ENCODE data around the gene FGFR3. TPM values are rescaled to one million over a fixed set of nuclear protein-coding genes. Genes with fewer than 3 reads are reported as not detected.

Gene FGFR3
- 0.46 and 1.0 TPM in 2 replicates for total RNA-seq (2014; rRNA removed; shearing (Covaris generic))

DNA sequence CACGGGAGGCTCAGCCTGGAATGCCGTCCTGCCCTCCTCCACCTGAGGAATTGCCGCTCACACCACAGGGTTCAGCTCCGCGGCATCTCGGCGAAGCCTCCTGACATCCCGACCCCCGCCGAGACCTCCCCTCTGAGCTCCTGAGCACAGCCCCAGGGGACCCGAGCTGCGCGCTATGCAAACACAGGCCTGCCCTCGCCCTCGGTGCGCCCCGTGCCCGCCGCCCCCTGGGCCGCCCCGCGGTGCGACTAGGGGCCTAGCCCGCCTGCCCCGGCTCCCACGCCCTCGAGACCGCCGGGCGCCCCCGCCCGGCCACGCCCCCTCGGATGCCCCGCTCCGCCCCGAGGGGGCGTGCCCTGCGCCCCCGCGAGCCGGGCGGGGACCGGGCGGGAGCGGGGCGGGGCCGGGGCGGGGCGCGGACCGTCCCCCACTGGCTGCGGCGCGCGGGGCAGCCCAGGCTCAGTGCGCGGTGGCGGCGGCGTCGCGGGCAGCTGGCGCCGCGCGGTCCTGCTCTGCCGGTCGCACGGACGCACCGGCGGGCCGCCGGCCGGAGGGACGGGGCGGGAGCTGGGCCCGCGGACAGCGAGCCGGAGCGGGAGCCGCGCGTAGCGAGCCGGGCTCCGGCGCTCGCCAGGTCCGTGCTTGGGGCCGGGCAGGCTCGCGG is at the start of gene FGFR3:
TSS of gene FGFR3 (plus strand) at position 462 of the 664 bp plus-strand sequence. CDS start 642 bp downstream, outside the sequence.
- DNase-seq (ENCODE audit: low read depth), result peak; percentile 63

DNA sequence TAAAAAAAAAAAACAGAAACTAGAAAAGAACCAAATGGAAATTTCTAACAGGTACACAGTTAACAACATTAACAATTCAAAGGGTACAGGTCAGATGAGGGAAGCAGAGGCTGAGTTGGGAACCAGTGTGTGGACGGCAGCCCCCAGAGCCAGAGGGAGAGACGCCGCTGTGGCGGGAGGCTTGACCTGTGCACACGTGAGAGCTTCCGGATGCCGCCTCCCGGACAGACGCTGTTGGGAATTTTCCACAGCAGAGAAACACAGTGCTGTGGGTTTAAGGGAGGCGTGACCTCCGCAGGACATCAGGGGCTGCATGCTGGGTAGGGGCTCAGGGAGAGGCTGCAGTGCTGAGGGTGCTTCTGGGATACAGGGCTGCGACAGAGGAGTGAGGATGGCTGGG is 49.5 kb upstream of the FGFR3 start:
- DNase-seq (ENCODE audit: low read depth), result no peak

- no peak for DNase-seq (ENCODE audit: low read depth)
These were observed 49.1 kb upstream of the FGFR3 start for GRCh38 chr4:1743975-1744374.

DNA sequence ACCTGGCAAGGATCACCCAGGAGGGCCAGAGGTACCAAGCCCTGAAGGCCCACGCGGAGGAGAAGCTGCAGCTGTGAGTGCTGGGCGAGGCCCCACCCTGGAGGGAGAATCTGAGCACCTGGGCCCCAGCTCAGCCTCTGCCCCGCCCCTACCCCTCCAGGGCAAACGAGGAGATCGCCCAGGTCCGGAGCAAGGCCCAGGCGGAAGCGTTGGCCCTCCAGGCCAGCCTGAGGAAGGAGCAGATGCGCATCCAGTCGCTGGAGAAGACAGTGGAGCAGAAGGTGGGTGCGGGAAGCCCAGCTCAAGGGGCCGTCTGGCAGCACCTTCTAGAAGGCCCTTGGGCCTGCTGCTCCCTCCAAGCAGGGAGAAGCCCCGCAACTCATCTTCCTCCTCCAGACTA is 48.5 kb upstream of the FGFR3 start:
- DNase-seq (ENCODE audit: low read depth), result no peak

DNA sequence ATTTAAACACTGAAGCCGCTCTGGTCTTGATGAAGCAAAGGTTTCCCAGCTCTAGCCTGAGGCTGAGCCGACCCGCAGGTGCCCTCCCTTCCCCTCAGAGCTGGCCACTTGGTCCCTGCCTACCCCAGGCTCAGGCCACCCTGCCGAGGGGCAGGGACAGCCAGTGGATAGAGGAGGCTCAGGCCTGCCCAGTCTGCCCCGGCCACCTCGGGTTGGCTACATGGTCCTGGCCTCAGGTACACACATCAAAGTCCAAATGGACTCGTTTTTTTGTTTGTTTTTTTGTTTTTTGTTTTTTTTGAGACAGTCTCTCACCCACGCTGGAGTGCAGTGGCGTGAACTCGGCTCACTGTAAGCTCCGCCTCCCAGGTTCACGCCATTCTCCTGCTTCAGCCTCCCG is 47.9 kb upstream of the FGFR3 start:
- no peak for DNase-seq (ENCODE audit: low read depth)

GRCh38 chr4:1745697-1746096 is 47.4 kb upstream of the FGFR3 start:
- DNase-seq (ENCODE audit: low read depth), result no peak

DNA sequence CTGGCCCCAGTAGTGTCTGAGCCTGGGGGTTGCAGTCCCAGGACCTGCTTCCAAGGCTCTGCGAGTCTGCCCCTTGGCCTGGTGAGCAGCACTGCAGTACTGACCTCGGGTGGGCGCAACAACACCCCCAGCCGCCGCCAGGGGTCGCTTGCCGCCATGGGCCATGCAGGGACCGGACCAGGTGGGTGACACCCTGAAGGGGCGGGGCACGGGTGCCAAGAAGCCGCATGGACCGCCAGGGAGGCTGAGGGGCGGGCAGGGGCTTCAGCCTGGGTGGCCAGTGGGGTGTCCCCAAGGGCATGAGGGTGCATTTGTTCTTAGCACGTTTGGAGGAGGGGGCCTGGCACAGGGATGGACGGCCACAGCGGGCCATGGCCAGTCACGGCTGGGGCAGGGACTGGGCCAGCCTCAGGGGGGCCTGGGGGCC is 46.8 kb upstream of the FGFR3 start:
- peak; percentile 83 for DNase-seq (ENCODE audit: low read depth)

DNA sequence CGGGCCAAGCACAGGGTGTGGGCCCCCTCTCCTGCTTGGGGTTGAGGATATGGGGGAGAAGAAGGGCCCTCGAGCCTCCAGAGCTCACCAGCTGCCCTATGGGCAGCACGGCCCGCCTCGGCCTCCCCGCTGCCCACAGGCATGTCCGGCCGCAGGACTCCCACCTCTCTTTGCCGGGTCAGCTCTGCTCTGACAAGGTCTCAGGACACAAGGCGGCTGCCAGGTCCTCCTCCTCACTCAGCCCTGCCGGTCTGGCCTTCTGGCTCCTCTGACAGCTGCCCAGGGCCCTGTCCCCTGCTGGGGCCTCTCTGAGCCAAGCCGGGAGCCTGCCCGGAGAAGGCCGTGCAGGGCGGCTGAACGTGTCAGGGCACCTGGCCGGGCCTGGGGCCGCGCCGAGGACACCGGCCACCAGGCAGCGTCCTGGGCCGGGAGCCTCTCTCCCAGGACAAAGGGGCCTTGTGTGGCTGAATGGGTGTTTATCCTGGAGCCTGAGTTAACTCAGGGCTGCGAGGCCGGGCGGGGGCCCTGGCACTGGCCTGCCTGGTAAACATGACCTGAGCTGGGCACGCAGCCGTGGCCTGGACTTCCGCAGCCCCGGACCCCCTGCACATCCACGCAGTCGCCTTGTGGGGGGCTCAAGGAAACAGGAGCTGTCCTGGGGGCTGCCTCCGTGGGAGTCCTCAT is 46.0 kb upstream of the FGFR3 start:
- DNase-seq (ENCODE audit: low read depth), result no peak

DNA sequence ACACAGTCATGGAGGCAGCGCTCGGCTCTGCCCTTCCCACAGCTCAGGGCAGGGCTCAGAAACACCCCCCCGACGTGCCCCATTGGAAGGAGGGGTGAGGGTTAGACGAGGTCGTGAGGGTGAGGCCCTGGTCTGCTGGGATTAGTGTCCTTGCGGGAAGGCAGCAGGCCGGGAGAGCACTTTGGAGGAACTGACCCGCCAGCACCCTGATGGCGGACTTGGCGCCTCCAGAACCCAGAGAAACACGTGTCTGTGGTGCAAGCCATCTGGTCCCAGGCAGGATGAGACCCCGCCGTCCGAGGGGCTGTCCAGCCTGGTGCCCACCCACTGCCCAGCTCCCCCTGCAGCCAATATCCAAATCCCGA is 45.5 kb upstream of the FGFR3 start:
- no peak for DNase-seq (ENCODE audit: low read depth)

DNA sequence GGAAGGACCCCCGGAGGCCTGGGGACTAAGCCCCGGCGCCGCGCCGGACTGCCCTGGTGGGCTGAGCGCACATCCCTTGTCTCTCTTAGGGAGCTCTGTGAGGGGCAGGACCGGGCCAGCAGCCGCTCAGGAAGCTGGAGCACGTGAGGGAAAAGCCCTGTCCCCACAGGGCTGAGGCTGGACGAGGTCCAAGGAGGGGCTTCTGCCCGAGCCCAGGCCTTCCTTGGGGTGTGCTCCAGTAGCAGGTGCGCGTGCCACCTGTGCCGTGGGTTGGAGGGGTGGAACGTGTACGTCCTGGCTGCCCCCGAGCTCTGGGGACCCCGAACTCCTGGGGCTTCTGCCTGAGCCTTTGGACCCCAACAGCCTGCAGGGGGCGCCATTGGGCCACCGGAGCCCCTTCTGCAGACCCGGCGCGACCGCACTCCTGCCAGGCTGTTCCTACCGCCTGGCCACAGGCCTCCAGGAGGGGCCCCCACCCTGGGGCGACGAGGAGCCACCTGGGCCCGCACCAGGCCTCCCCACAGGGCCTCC is 44.6 kb upstream of the FGFR3 start:
- DNase-seq (ENCODE audit: low read depth), result peak; percentile 83

DNA sequence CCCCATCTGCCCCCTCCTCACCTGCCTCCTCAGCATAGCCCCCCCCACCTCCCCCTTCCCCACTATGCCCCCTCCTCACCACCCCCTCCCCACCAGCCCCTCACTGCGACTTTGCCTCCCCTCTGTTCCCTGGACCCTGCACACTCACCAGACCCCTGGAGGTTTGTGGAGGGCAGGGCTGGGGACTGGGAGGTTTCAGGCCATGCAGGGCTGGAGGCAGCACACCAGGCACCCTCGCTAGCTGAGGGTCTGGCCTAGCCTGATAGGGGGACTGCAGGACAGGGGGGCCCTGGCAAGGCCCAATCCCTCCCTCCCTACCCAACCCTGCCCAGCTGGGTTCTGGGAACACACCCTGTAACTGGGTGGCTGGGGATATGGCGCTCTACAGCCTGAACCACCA is 43.7 kb upstream of the FGFR3 start:
- no peak for DNase-seq (ENCODE audit: low read depth)

DNA sequence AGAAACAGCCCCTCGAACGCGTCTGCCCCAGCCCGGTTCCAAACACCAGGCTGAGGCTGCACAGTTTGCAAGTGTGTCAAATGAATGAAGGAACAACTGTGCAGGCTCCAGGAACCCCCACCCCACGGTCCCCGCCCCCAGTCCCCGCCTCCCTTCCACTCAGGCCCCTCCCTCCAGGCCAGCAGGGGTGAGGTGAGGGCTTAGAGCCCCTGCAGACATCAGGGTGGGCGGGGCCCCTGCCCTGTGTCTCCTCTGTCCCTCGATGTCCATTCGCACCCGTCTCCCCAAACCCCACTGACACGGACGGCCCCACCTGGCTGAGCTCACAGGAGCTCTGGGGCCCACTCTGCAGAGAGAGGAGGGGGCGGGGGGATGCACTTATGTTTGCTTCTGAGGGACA is 43.3 kb upstream of the FGFR3 start:
- DNase-seq (ENCODE audit: low read depth), result no peak

- DNase-seq (ENCODE audit: low read depth), result no peak
These were observed 42.5 kb upstream of the FGFR3 start for GRCh38 chr4:1750381-1751154.

DNA sequence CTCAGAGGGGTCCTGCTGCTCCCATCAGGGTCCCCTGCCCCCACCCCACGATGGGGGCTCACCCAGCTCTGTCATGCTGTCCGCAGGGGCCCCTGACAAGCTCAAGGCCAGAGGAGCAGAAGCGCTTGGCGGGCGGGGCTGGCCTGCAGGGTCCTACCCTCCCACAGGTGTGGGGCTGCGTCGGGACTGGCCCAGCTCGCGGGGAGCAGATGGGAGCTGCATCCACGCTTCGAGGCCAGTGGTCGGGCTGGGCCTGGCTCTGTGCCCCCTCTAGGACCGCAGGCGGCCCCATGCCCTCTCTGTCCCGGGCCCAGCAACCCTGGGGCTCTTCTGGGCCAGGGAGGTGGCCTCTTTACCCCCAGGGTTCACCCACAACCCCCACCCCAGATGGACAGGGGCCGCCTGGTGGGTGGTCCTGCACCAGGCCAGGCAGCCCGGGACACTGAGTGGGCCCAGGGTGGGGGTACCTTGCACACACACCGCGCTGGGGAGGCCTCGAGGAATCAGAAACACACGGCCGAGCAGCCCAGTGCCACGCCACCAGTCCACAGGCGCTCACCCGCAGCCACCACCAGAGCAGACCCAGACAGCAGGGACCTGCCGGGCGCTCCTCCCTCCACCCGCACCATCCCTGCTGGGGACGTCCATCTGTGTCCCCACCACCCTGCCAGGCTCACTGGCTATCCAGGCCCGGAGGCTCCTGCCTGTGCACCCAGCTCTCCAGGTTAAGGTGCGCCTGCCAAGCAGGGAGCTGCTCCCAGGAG is 41.8 kb upstream of the FGFR3 start:
- no peak for DNase-seq (ENCODE audit: low read depth)

DNA sequence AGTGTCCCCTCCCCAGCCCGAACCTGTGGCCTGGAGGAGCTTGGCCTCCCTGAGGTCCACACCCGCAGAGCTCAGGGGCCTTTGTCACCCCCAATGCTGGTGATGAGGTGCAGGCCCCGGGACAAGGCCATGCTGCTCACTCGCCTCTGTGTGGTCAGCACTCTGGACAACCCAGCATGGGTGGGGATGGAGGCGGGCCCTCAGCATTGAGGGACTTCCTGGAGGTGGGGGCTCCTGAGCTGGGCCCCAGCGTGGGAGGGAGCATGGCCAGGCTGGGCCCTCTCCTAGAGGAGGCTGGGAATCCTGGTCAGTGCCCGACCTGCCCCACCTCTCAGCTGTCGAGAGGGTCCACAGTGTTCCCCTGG is 41.2 kb upstream of the FGFR3 start:
- no peak for DNase-seq (ENCODE audit: low read depth)

- DNase-seq (ENCODE audit: low read depth), result peak; percentile 41
These were observed 40.6 kb upstream of the FGFR3 start for GRCh38 chr4:1752284-1753041.

GRCh38 chr4:1753294-1753696 is 39.8 kb upstream of the FGFR3 start:
- DNase-seq (ENCODE audit: low read depth), result no peak

- no peak for DNase-seq (ENCODE audit: low read depth)
These were observed 39.3 kb upstream of the FGFR3 start for GRCh38 chr4:1753697-1754311.

GRCh38 chr4:1754336-1754735 is 38.8 kb upstream of the FGFR3 start:
- no peak for DNase-seq (ENCODE audit: low read depth)

DNA sequence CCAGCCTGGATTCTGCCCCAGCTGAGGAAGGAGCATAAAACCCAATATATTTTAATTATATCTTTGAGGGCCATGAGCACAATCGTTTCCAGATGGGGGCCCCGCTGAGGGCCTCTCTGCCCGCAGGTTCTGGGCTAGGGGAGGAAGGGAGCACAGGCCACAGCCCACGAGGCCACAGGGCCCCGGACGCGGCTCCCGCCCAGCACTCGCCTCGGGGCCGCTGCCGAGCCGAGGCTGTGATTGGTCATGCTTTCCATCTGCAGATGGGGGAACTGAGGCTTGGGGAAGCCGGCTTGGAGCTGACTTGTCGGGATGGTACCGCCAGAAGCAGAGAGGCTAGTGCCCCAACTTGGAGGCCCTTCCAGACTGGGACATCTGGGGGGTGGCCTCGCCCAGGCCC is 37.8 kb upstream of the FGFR3 start:
- DNase-seq (ENCODE audit: low read depth), result no peak

DNA sequence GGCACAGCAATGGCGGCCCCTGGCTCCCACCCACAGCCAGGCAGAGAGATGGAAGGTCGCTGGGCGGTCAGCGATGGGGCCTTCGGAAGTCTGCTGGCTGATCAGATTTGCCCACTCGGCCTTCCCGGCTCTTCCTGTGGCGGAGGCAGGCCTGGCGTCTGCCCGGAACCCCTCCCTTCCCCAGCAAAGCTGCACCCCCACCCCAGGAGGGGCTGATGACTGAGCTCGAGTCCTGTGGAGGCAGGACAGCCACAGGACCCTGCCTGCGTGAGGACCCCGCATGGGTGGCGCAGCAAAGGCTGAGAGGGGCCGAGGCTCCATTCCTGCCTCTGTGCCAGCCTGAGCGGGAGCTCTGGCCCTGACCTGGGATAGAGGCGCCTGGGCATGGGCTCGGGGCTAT is 37.0 kb upstream of the FGFR3 start:
- no peak for DNase-seq (ENCODE audit: low read depth)

Data from Daoy (cell line).